K562 (cell line): ENCODE data around the gene CEP89. TPM values are rescaled to one million over a fixed set of nuclear protein-coding genes. Genes with fewer than 3 reads are reported as not detected.

ENCODE experiments used
- CCNT2 ChIP-seq: IDR thresholded peaks from 2 replicates; pipeline ENCODE4 v1.6.1; 2011; ENCODE audit warnings: borderline replicate concordance, low read depth, mild to moderate bottlenecking, moderate library complexity, mixed read lengths, low read length; ENCODE audit not compliant: insufficient read length; ENCODE audit errors: extremely low read depth
- COPS2 ChIP-seq: fragments of 450-650 bp; conservative IDR thresholded peaks from 2 replicates; pipeline ENCODE4 v1.6.1; 2016; ENCODE audit warnings: mild to moderate bottlenecking, moderate library complexity
- ELK1 ChIP-seq: sonication (generic); formaldehyde crosslinking; IDR thresholded peaks from 2 replicates; pipeline ENCODE4 v1.8.1; 2022; ENCODE audit warnings: missing genetic modification reagents
- MBD1 ChIP-seq: fragments of 250-450 bp; sonication (Bioruptor Pico); IDR thresholded peaks from 2 replicates; pipeline ENCODE4 v1.8.0; 2022; ENCODE audit warnings: inconsistent platforms
- MYNN ChIP-seq, 2 experiments: sonication (generic); formaldehyde crosslinking in 1 of 2; IDR thresholded peaks; 2 replicates each; pipeline versions ENCODE4 v1.5.0 to v1.6.1; 2016 to 2020; ENCODE audit warnings: antibody characterized with exemption in 1 of 2, missing genetic modification reagents in 1 of 2
- RBM17 ChIP-seq: fragments of 200-400 bp; formaldehyde crosslinking; IDR thresholded peaks from 2 replicates; pipeline ENCODE4 v1.6.1; 2017; ENCODE audit warnings: low read depth, mild to moderate bottlenecking, low read length, borderline replicate concordance
- SAFB2 ChIP-seq: fragments of 200-400 bp; formaldehyde crosslinking; IDR thresholded peaks from 2 replicates; pipeline ENCODE4 v1.6.1; 2018; ENCODE audit warnings: borderline replicate concordance, low read length, low read depth, moderate library complexity; ENCODE audit not compliant: severe bottlenecking
- SLC30A9 ChIP-seq: fragments of 250-450 bp; sonication (Bioruptor Pico); IDR thresholded peaks from 2 replicates; pipeline ENCODE4 v1.8.0; 2022; ENCODE audit warnings: mild to moderate bottlenecking, moderate library complexity
- SOX6 ChIP-seq: fragments of 450-650 bp; IDR thresholded peaks from 2 replicates; pipeline ENCODE4 v1.6.1; 2014; ENCODE audit warnings: mild to moderate bottlenecking
- ZEB2 ChIP-seq: fragments of 450-650 bp; IDR thresholded peaks from 2 replicates; pipeline ENCODE4 v1.6.1; 2016
- ZNF354B ChIP-seq: fragments of 250-450 bp; sonication (Bioruptor Pico); IDR thresholded peaks from 2 replicates; pipeline ENCODE4 v1.4.0; 2020
- polyA plus RNA-seq, 8 experiments: library from polyadenylated mRNA; depleted of rRNA in 4 of 8; stranded (reverse) in 5 of 8; unstranded in 3 of 8; fragments of >200 nt; fragmentation: Nextera tagmentation in 2 of 8; fragmentation: Illumina TruSeq in 1 of 8; extraction: Ambion mirVana in 2 of 8; extraction: Trizol in 1 of 8; gene quantifications; 2 replicates each; pipeline versions ENCODE4 v1.2.1 to v1.2.3, GENCODE V29; 2011 to 2014; ENCODE audit warnings: inconsistent platforms in 1 of 8, missing spikeins in 1 of 8
- total RNA-seq, 7 experiments: library from RNA; depleted of rRNA in 6 of 7; stranded (reverse); fragments of >200 nt in 6 of 7; fragmentation: Illumina TruSeq in 2 of 7; extraction: Trizol in 2 of 7; gene quantifications; 2 replicates each; pipeline versions ENCODE4 v1.2.1 to v1.2.3, GENCODE V29; 2011 to 2021; ENCODE audit warnings: low replicate concordance in 1 of 7

Gene CEP89
- total and polyA plus RNA-seq, 9 of the 15 experiments (the other 6 are each of a cell fraction or from before 2014, with no cell fraction given): 5.5 to 15.0 (median 7.2) TPM

- TF ChIP-seq MBD1 (CRISPR knock-in tag) (no peak), COPS2 (no peak), MYNN (IDR thresholded peaks at IDR 0.05) (no peak), MYNN (CRISPR knock-in tag; IDR thresholded peaks at IDR 0.05) (no peak), ELK1 (CRISPR knock-in tag) (no peak), ZNF354B (CRISPR knock-in tag) (no peak), RBM17 (no peak), ZEB2 (no peak), SAFB2 (no peak), CCNT2 (no peak), SLC30A9 (CRISPR knock-in tag) (no peak), SOX6 (no peak)
Observed at GRCh38 chr19:32859591-32859990, 112.2 kb downstream of the CEP89 start (continued).
